ENCODE measurements around the gene RGL3.

Gene RGL3

DNA sequence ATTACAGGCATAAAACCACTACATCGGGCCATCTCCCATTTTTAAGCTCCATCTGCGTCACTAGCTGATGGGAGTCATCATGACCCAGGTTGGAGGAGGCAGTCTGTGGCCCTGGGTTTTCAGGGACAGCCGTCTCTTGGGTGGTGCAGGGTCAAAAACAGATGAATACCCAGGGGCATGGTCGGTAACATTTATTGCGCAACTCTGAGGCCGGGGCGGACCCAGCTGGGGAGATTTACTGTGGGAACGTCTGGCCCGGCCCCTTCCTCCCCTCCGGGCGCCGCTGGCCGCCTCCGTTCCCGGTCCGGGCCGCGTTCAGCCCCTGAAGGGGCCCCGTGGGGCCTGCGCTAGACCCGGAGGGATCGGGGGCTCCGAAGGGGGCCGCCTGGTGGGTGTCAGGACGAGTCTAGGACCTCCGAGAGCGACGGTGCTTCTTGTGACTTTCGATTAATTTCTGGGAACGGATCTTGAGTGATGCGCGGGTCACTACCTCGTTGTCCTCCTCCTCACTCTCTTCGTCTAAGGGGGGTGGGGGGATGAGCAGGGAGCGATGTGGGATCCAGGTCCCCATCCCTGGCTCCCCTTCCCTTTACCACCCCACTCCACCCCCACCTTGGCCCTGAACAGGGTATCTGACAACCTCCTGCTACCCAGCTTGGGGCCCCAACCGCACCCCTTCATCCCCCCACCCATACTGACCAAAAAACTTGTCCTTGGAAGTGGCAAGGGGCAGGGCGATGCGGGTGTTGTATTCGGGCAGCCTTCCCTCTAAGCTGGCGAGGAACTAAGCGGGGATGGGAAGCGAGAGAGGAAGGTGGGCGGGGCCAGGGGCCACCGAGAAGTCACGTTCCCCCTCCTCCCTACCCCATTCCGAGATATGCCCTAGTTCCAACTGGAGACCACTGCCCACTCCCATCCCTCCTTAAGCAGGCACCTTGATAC, 1.6 kb upstream of the RGL3 start:
- DNase-seq = no peak

GRCh38 chr19:11418094-11418548, 993 bp downstream of the RGL3 start:
- DNase-seq = no peak

DNA sequence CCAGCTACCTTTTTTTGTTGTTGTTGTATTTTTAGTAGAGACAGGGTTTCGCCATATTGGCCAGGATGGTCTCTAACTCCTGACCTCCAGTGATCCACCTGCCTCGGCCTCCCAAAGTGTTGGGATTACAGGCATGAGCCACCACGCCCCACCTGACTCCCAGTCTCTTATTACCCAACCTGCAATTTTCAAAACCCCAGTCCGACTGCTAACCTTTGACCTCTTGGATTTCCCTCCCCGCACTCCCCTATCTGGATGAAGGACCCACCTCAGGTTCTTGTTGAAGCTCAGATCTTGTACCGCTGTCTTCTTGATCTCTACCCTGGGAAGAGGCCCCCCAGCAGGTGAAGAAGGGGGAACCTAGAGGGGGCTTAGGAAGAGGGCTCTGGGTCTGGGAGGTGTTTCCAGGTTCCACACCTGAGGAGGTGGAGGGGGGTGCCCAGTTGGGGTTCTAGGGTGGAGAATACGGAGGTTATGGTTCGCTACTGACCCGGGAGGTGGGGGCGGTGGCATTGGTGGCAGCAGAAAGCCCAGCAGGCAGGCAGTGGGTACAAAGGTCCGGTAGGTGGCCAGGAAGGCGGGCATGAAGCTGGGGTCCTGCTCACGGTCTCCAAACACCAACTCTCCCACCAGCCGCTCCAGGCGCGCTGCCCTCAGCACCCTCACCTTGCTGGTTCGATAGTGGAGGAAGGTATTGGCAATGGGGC, 2.6 kb downstream of the RGL3 start:
- DNase-seq = no peak

DNA sequence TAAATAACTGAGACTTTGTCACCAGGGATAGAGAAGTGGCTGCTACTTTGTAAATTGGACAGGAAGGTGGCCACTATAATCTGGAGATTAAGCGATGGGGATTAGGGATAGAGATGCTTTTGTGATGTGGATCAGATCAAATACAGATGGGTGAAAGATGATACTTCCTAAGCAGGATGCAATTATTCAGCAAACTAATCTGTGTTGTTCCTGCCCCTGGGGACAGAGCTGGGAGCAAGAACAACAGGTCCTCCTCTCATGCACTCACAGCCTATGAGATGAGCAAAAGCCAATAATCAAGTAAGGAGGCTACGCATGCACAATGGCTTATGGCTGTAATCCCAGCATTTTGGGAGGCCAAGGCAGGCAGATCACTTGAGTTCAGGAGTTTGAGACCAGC, 4.6 kb downstream of the RGL3 start:
- no peak for DNase-seq

DNA sequence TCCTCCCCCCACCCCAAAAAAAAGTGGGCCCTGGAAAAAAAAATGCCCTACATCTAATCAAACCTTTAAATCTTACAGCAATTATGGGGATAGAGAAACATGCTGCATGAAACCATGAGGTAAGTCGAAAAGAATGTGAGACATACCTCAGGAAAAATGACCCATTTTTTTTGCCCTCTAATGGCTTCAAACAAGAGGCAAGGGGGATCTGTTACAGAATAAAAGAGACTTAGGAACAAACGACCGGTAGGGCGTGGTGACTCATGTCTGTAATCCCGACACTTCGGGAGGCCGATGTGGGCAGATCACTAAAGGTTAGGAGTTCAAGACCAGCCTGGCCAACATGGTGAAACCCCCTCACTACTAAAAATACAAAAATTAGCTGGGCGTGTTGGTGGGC, 8.4 kb downstream of the RGL3 start:
- no peak for DNase-seq

DNA sequence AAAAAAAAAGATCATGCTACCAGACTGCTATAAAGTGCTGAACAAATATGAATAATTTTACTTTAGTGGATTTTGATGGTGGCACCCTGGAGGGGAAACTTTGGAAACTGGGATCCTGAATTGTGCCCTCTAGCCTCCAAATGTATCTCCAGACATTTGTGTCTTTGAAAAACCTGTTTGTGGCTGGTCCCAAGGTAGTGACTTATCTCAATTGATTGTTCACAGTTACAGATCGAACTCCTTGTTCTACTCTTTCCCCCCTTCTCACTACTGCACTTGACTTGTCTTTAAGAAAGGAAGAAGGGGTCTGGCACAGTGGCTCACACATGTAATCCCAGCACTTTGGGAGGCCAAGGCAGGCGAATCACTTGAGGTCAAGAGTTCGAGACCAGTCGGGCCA, 10.5 kb downstream of the RGL3 start:
- no peak for DNase-seq

DNA sequence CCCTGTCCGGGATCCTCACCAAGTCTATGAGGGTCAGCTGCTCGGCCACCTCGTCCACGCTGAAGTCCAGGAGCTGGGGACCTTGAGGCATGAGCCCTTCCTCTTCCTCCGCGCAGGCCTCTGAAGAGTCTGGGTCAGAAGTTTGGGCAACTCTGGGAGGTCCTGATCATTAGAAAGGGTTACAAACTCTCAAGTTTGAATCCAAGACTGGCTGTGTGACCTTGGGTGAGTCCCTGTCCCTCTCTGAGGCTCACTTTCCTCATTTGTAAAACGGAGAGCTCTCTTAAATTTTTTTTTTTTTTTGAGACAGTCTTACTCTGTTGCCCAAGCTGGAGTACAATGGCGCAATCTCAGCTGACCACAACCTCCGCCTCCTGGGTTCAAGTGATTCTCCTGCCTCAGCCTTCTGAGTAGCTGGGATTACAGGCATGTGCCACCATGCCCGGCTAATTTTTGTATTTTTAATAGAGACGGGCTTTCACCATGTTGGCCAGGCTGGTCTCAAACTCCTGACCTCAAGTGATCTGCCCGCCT, 12.3 kb downstream of the RGL3 start:
- DNase-seq = peak; percentile 65 to 69

DNA sequence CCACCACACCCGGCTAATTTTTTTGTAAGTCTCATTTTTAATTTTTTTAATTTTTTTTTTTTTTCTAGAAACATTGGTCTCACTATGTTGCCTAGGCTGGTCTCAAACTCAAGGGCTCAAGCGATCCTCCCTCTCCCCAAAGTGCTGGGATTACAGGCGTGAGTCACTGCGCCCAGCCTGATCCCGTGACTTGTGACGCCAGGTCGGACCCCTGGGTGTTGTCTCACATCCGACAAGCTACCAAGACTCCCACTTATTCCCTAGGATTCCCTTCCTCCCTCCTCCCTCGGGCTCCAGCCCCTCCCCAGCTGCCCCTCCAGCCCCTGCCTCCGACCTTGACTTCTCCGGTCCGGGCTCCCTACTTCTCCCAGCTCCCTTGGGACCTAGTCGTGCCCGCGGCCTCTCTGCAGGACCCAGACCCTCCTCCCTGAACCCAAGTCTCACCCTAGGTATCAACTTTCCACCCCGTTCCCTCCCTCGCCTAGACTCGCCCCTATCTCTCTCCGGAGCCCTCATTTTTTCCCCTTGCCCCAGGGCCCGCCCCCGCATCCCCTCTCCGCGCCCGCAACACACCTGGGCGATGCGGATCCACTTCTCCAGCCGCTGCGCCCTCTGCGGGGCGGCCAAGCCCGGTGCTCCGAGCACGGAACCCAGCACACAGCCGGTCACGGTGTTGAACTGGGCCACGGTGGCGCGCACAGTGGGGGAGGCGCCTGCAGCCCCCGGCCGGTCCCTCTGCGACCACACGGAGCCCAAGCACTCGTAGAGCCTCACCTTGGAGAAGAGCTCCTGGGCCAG, 13.1 kb downstream of the RGL3 start:
- DNase-seq = no peak

DNA sequence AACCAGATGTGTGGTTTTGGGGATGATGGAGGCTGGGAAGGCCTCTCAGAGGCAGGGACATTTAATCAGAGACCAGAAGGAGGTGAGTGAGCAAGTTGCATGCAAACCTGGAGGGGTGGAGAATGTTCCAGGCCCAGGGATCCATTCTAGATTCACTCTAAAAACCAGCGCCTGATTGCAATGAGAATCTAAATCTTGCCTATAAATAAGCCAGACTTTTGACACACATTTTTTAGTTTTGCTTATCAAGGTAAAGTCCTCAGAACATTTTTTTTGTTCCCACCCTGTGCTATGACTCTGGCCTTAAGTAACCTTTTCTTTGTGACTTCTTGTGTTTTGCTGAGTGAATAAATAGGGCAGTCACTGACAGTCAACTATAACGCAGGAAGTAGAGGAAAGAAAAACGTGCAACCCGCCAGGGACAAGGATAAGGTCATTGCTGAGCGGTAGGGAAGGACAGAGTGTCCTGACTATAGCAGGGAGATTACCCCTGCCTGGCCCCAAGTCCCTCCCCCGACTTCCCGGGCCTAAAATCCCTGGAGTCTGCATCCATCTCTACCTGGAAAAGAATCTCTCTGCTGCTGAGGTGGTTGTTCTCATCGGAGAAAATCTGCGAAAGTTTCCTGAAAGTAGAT, 14.4 kb downstream of the RGL3 start:
- DNase-seq = no peak

DNA sequence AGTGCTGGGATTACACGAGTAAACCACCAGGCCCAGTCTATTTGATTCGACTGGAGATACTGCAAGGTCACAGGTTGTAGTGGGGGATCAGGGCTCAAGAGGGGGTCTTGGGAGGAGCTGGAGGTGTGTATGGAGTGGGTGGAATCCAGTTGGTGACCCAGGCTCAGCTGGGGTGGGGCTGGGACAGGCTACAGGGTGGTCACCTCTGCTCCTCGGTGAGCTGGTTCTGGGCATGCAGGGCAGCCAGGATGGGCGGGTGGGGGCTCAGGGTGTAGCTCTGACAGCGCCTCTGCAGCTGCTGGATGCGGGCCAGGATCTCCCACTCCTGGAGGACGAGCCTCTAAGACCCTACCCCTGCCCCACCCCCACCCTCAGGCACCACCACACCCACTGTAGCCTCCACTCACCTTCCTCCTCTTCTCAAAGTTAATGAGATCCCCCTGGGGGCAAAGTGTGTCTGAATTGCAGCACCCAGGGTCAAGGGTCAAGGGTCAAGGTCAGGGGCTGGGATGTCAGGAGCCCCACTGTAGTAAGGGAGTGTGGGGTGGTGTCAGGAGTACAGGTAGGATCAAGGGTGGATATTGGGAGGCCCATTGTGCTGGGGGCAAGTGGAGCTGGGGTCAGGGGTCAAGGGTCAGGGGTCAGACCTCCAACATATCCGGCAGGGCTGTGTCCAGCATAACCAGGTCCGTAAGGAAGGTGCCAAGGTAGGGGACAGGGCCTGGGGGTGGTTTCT, 17.1 kb downstream of the RGL3 start:
- DNase-seq = no peak

GRCh38 chr19:11400798-11401197, 18.3 kb downstream of the RGL3 start:
- DNase-seq = no peak

DNA sequence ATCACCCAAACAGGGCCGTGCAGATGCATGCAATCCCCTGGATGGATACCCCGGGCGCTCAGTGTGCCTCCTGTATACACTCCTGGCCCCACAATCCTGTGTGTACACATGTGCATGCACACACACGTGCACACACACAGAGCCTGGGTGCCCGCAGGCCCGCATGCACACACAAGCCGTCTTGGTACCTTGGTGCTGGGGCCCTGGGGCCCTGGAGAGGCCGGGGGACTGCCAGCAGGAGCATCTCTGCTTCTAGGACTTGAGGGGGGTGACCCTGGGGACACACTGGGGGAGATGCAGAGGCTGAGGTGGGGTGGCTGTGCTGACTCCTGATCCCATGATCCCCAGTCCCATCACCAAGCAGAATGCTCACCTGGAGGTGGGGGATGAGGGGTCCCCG, 19.4 kb downstream of the RGL3 start:
- no peak for DNase-seq

GRCh38 chr19:11397089-11397610, 22.0 kb downstream of the RGL3 start:
- DNase-seq = no peak

DNA sequence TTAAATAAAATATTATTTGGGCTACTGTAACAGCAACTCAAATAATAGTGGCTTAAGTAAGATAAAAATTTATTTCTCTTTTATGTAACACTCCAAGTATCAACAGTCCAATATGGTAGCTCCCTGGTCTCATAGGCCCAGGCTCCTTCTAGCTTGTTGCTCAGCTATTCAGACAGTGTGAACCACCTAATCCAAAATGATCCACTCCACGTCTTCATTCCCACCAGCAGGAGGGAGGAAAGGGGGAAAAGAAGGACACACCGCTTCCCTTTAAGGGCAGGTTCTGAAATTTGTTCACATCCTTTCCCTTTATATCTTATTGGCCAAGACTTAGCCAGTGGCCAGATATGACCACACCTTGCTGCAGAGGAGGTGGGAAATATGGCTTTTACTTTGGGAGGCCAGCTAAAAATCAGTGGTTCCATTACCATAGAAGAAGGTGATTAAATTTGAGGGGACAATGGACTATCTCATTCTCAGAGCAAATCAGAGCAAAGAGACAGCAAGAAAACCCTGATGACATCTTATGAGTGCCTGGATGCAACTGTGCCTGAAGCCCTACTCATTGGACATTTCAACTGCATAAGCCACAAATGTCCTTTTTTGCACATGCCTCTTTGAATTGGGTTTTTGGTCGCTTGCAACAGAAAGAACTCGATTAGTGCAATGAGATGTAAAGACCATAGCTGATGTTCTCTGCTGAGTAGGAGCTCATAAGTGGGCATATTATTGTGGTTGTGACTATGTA, 28.0 kb downstream of the RGL3 start:
- no peak for DNase-seq

DNA sequence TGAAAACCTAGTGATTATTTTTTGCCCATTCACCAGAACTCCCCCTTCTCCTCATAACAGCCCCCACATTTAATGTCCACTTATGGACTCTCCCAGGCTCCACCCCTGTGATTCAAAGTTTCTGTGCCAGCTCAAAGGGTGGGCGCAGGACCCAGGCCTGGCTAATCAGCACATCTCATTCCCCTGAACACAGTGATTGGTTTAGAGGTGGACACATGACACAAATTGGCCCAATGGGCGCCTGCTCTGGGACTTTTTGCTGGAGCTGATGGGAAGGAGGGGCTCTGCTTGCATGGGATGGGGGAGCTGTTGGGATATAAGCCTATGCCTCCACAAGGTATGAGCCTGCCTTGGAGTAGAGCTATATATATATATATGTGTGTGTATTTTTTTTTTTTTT, 28.8 kb downstream of the RGL3 start:
- no peak for DNase-seq

DNA sequence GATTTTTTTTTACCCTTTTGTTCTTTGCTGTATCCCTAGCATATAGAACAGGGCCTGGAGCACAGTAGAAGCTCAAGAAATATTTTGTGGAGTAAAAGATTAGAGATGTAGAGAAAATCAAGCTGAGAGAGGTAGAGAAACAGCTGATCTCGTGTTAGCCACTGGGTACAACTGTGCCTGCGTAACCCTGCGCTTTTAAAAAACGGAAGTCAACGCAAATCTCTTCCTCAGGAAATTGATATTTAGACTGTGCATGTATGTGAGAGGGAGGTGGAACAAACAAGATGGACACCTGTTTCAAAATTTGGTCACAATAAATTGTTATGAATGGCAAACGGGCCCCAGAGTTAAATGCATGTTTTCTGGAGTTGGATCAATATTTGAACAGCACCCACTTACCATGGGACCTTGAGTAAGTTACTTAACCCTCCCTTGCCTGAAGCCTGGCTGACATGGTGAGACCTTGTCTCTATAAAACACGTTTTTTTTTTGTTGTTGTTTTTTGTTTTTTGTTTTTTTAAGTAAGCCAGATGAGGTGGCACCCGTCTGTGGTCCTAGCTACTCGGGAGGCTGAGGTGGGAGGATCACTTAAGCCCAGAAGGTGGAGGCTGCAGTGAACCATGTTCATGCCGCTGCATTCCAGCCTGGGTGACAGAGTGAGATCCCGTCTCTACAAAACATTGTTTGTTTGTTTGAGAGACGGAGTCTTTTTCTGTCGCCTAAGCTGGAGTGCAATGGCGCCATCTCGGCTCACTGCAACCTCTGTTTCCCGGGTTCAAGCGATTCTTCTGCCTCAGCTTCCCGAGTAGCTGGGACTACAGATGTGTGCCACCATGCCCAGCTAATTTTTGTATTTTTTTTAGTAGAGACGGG, 31.7 kb downstream of the RGL3 start:
- DNase-seq = peak; percentile 66 to 76

GRCh38 chr19:11384778-11385129, 34.4 kb downstream of the RGL3 start:
- DNase-seq = no peak

GRCh38 chr19:11383706-11384048, 35.4 kb downstream of the RGL3 start:
- no peak for DNase-seq

DNA sequence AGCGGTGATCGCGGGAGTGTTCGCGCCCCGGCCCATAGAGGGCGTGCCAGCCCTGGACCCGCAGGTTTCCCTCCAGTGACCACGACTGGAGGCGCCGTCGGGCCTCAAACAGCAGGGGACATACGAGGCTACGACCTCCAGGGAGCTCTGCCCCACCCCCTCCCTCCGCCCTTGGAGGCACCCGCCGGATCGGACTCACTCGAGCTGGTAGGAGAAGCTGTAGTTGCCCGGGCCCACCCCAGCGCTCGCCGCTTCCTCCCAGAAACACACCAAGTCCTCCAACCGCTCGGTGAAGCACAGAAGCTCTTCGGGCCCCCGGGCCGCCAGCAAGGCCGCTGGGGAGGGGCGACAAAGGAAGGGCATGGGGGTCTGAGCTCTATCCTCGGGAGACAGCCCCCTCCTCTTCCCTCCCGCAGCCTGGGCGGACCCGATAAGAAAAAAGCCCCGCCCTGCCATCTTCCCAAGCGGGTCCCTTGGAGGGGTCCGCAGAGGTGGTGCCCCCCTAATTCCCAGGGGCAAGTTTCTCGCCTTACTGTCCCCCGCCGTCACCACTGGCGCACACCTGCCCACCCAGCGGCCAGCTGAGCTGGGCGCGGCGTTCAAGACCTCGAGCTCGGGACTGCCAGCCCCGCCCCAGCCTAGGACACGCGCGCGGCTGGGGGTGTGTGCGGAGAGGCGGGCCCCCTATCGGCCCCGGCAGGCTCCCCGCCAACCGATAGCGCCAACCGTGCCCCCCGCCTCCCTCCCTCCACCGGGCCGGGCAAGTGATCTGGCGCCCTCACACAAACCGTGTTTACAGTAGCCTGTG, 36.0 kb downstream of the RGL3 start:
- DNase-seq = peak; percentile 46 to 56
